HFF-Myc (cell line): ENCODE data around the gene RAB7B.

Source experiments
- DNase-seq: peaks from one replicate; pipeline ENCODE4 v3.0.0-alpha.2; 2011; ENCODE audit warnings: low read depth; ENCODE audit errors: extremely low read depth
- H3K4me3 ChIP-seq: replicated peaks from 2 replicates; pipeline ENCODE4 v1.5.1; 2011; ENCODE audit warnings: low read depth, mild to moderate bottlenecking, control low read depth, low read length
- TF ChIP-seq, protein P1 (sequence below): IDR thresholded peaks from 2 replicates; pipeline ENCODE4 v1.5.1; 2012; ENCODE audit warnings: mild to moderate bottlenecking, low read depth, low read length, control low read depth; ENCODE audit errors: missing control alignments

The RAB7B gene

GRCh38 chr1:205951746-205952145 is 51.4 kb downstream of the RAB7B start:
- H3K4me3 ChIP-seq: no peak overlapping the region
- TF ChIP-seq, protein P1, sequence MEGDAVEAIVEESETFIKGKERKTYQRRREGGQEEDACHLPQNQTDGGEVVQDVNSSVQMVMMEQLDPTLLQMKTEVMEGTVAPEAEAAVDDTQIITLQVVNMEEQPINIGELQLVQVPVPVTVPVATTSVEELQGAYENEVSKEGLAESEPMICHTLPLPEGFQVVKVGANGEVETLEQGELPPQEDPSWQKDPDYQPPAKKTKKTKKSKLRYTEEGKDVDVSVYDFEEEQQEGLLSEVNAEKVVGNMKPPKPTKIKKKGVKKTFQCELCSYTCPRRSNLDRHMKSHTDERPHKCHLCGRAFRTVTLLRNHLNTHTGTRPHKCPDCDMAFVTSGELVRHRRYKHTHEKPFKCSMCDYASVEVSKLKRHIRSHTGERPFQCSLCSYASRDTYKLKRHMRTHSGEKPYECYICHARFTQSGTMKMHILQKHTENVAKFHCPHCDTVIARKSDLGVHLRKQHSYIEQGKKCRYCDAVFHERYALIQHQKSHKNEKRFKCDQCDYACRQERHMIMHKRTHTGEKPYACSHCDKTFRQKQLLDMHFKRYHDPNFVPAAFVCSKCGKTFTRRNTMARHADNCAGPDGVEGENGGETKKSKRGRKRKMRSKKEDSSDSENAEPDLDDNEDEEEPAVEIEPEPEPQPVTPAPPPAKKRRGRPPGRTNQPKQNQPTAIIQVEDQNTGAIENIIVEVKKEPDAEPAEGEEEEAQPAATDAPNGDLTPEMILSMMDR: no peak
- no peak for DNase-seq

DNA sequence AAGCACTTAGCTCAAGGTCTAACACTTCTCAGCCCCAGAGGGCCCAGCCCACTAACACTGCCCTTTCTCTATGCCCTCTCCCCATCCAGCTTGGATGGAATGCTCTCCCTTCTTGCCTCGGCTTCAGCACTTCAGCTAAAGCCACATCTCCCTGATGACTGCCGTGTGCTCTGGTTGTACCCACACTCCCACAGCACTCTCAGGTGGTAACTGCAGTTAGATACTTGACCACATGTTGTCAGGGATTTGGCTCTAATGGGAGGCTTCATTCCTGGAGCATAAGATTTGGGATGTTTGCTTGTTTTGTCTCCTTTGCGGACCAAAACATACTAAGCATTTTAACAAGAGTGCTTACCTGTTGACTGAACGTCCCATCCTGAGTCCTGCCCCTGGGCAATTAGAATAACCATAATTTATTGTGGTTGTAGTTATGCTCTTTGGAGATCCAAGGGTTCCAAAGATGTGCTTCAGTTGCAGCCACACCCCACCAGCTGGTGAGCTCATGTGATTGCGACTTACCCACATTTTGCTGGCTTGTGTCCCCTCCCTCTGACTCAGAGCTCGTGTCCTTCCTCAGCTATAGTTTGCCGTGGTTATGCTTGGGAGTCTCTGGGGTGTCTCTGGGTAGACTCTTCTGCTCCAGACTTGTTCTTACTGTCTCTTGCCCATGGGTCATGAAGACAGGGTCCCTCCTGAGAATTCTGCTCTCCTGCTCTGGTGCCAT is 52.2 kb downstream of the RAB7B start:
- no peak for DNase-seq
- TF ChIP-seq, protein P1: no peak
- H3K4me3 ChIP-seq: no peak overlapping the region

- no peak for DNase-seq
- TF ChIP-seq, protein P1: no peak
- H3K4me3 ChIP-seq: no peak overlapping the region
These were observed 52.9 kb downstream of the RAB7B start for GRCh38 chr1:205950280-205950679.

- TF ChIP-seq, protein P1: no peak
- no peak for DNase-seq
- H3K4me3 ChIP-seq: no peak overlapping the region
These were observed 53.4 kb downstream of the RAB7B start for GRCh38 chr1:205949753-205950152.

- TF ChIP-seq, protein P1: no peak
- DNase-seq: no peak
- H3K4me3 ChIP-seq: no peak overlapping the region
These were observed 54.3 kb downstream of the RAB7B start for GRCh38 chr1:205948886-205949285.

GRCh38 chr1:205948039-205948438 is 55.2 kb downstream of the RAB7B start:
- no peak overlapping the region for H3K4me3 ChIP-seq
- TF ChIP-seq, protein P1: no peak
- no peak for DNase-seq

DNA sequence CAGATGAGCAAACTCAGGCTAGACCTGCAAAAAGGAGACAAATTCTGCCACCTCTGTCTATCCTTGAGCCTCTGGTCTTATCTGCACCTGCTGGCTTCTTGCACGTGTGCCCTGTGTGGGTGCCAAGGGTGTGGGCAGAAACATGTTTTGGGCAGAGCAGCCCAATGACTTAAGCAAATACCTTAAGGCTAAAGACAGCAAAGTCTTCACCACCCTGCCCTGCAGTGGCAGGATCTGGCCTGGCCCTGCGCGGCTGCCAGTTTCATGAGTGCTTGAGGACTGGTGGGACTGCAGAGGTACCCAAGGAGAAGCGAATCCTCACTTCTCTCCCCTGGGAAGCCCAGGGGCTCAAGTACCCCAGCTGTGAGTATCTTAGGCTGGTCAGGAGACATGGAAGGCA is 56.2 kb downstream of the RAB7B start:
- no peak overlapping the region for H3K4me3 ChIP-seq
- TF ChIP-seq, protein P1: no peak
- no peak for DNase-seq
